PFSK-1 (cell line): ENCODE data around the gene KRT39.

Experiments used
- FOXP2 ChIP-seq: optimal IDR thresholded peaks from 2 replicates; pipeline ENCODE3; 2011; ENCODE audit warnings: borderline replicate concordance, control low read depth, inconsistent platforms; ENCODE audit not compliant: insufficient read depth; ENCODE audit errors: extremely low read length, extremely low read depth
- POLR2AphosphoS5 ChIP-seq: IDR thresholded peaks from 2 replicates; pipeline ENCODE4 v1.6.1; 2012; ENCODE audit warnings: low read depth, mild to moderate bottlenecking, control low read depth, low read length, moderate library complexity
- REST ChIP-seq, 2 experiments: IDR thresholded peaks; 2 replicates each; pipeline versions ENCODE4 v1.6.1 to v1.8.0; 2011 to 2012; ENCODE audit warnings: low read depth in 2 of 2, low read length in 2 of 2, control low read depth in 1 of 2, inconsistent platforms in 1 of 2, mild to moderate bottlenecking in 1 of 2, moderate library complexity in 1 of 2; ENCODE audit not compliant: insufficient read depth in 1 of 2
- SIN3A ChIP-seq: IDR thresholded peaks from 2 replicates; pipeline ENCODE4 v1.6.1; 2012; ENCODE audit warnings: mild to moderate bottlenecking, low read length, moderate library complexity, borderline replicate concordance; ENCODE audit not compliant: insufficient read depth
- TAF1 ChIP-seq: IDR thresholded peaks from 2 replicates; pipeline ENCODE4 v1.6.1; 2012; ENCODE audit warnings: low read length, control low read depth, borderline replicate concordance; ENCODE audit not compliant: insufficient read depth

Gene KRT39

DNA sequence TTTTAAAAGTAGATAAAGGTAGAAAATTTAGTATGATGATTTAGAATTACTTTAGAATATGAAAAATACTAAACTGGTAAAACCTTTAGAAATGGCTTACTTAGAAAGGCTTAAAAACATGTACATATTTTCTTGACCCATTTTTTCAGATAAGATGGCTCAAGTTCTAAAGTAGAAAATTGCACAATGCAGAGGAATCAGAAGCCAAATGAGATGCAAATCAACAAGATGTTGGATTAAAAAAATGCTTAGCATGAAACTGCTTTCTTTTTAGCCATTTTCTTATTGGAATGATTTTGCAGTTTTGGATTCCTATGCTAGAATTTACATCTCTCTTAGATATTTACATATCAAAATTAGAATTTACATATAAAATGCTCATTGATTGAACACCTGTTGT, 43.7 kb upstream of the KRT39 start:
- TF ChIP-seq TAF1 = no peak
- TF ChIP-seq REST (IDR thresholded peaks at IDR 0.05; ENCODE audit: insufficient read depth in 1 of 2, low read depth in 2 of 2, low read length in 2 of 2) = no peak
- TF ChIP-seq FOXP2 = no peak
- no peak for TF ChIP-seq SIN3A
- no peak for TF ChIP-seq POLR2AphosphoS5

- TF ChIP-seq FOXP2 (no peak), POLR2AphosphoS5 (no peak), REST (IDR thresholded peaks at IDR 0.05; ENCODE audit: insufficient read depth in 1 of 2, low read depth in 2 of 2, low read length in 2 of 2) (no peak), TAF1 (no peak), SIN3A (no peak)
Measured at GRCh38 chr17:41009936-41010335, 43.2 kb upstream of the KRT39 start.

DNA sequence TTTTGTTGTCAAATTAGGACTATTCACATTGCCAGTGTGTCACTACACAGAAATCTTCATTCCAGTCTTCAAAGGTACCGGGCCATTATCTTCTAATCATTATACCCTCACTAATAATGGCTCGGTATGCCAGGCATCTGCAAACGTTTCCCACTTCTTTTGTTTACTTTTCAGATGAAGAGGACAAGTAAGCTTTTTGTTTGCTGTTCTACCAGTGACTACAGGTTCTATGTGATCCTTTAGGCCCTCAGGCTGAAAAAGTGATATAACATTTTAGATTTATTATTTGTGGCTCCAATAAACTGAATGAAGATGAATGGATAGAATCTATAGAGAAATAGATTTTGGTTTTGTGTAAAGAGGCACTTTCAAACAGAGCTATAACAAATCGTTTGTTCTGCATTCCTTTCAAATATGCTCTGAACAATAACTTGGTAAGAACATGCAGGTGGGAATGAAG, 42.6 kb upstream of the KRT39 start:
- TF ChIP-seq POLR2AphosphoS5 = no peak
- no peak for TF ChIP-seq SIN3A
- no peak for TF ChIP-seq REST (IDR thresholded peaks at IDR 0.05; ENCODE audit: insufficient read depth in 1 of 2, low read depth in 2 of 2, low read length in 2 of 2)
- no peak for TF ChIP-seq TAF1
- no peak for TF ChIP-seq FOXP2

DNA sequence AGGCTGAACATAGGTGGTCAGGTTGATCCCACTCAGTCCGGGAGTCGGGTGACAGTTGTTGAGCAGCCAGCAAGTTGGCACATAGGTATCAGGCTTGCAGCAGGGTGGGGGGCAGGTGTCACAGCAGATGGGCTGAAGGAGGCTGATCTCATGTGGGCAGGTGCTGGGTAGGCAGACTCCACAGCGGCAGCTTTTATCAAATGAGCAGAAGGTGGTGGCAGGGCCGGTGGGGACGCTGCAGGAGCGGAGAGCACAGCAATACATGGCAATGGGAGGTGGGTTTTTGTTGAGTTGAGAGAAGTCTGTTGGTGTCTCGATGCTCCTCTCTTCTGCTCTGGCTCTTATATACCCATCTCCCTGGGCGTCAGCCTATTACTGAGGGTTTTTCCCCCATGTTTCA, 42.1 kb upstream of the KRT39 start, which contains the start of gene KRTAP3-1:
KRTAP3-1 (minus strand) TSS at position 318 of the 400 bp plus-strand sequence; CDS start at position 264, 54 bp downstream.
- TF ChIP-seq TAF1 (no peak), SIN3A (no peak), REST (IDR thresholded peaks at IDR 0.05; ENCODE audit: insufficient read depth in 1 of 2, low read depth in 2 of 2, low read length in 2 of 2) (no peak), POLR2AphosphoS5 (no peak), FOXP2 (no peak)

DNA sequence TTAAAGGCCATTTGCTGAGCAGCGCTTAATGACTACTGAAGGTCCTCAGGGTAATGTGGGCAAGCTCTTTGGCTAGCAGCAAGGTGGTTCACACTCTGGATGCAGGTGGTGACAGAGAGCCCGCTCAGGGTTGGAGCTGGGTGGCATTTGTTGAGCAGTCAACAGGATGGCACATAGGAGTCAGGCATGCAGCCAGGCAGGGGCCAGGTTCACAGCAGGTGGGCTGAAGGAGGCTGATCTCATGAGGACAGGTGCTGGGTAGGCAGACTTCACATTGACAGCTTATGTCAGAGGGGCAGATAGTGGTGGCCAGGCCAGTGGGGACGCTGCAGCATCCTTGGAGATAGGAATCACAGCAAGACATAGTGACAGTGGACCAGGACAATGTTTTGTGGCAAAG, 37.6 kb upstream of the KRT39 start:
- TF ChIP-seq TAF1 (no peak), POLR2AphosphoS5 (no peak), REST (IDR thresholded peaks at IDR 0.05; ENCODE audit: insufficient read depth in 1 of 2, low read depth in 2 of 2, low read length in 2 of 2) (no peak), FOXP2 (no peak), SIN3A (no peak)
